22Rv1 (cell line): Measurements from ENCODE around the gene SRSF5.
A peak's percentile ranks its signal among the peaks of the same experiment; 100 is the strongest.

Experiments
- H3K27ac ChIP-seq: fragments of 450-650 bp; 2 replicates; pipeline ENCODE4 v1.5.1; 2017
- ZFX ChIP-seq: fragments of 450-650 bp; IDR thresholded peaks from 2 replicates; pipeline ENCODE4 v1.6.1; 2017; ENCODE audit warnings: antibody characterized with exemption, borderline replicate concordance
- TF ChIP-seq, protein P1 (sequence below): fragments of 450-650 bp; IDR thresholded peaks from 2 replicates; pipeline ENCODE4 v1.5.1; 2017; ENCODE audit warnings: mild to moderate bottlenecking

Gene SRSF5

DNA sequence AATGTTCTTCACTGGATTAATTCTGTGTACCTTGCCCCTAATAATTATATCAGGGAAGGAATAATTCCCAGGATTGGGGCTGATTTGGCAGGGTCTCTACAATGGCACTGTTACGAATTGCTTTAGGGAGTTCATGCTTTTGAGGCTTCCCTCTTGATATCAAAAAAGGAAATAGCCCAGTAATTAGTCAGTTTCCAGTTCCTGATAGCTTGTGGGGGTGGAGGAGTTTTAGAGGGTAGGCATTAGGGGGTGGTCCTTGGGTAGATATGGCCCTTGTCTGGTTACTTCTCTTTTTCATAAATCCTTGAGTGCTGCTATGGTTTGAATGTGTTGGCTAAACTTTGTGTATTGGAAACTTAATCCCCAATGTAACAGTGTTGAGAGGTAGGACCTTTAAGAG is 6.1 kb upstream of the SRSF5 start:
- TF ChIP-seq, protein P1, sequence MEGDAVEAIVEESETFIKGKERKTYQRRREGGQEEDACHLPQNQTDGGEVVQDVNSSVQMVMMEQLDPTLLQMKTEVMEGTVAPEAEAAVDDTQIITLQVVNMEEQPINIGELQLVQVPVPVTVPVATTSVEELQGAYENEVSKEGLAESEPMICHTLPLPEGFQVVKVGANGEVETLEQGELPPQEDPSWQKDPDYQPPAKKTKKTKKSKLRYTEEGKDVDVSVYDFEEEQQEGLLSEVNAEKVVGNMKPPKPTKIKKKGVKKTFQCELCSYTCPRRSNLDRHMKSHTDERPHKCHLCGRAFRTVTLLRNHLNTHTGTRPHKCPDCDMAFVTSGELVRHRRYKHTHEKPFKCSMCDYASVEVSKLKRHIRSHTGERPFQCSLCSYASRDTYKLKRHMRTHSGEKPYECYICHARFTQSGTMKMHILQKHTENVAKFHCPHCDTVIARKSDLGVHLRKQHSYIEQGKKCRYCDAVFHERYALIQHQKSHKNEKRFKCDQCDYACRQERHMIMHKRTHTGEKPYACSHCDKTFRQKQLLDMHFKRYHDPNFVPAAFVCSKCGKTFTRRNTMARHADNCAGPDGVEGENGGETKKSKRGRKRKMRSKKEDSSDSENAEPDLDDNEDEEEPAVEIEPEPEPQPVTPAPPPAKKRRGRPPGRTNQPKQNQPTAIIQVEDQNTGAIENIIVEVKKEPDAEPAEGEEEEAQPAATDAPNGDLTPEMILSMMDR, result no peak
- TF ChIP-seq ZFX, result no peak

GRCh38 chr14:69763761-69764510 is 3.0 kb upstream of the SRSF5 start:
- TF ChIP-seq, protein P1, result no peak
- TF ChIP-seq ZFX, result no peak
- H3K27ac ChIP-seq, result no peak overlapping the region

More for the DNA sequence above, 6.1 kb upstream of the SRSF5 start:
- no peak overlapping the region for H3K27ac ChIP-seq

- peak overlapping the region; percentile 96 for H3K27ac ChIP-seq
- TF ChIP-seq ZFX, result no peak
- TF ChIP-seq, protein P1, result no peak
Observed at GRCh38 chr14:69767369-69767999, 542 bp downstream of the SRSF5 start.

GRCh38 chr14:69768873-69769272 is 1.9 kb downstream of the SRSF5 start:
- TF ChIP-seq ZFX, result no peak
- TF ChIP-seq, protein P1, result no peak
- H3K27ac ChIP-seq, result peak overlapping the region; percentile 96; the same call in 1 of the 2 replicates

DNA sequence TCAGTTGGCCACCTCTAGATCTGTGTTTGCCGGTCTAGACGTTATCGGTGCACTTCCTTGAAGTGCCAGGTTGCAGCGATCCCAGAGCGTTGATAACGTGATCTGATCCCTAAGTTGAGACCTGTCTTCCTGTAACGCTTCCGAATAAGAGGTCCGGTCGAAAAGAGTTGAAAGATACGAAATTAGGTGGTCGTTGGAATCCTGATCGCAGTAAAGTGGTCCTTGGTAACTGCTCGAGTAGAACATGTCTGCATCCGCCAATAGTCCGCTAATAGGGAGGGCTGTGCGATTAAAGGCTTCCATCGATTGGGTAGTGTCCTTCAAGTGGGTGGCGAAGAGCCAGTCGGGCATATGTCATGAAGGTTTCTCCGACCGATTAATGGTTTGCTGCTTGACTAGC is 2.7 kb downstream of the SRSF5 start:
- TF ChIP-seq, protein P1, result no peak
- TF ChIP-seq ZFX, result no peak
- no peak overlapping the region for H3K27ac ChIP-seq

GRCh38 chr14:69770559-69770958 is 3.6 kb downstream of the SRSF5 start:
- no peak for TF ChIP-seq ZFX
- TF ChIP-seq, protein P1, result no peak
- H3K27ac ChIP-seq, result no peak overlapping the region

GRCh38 chr14:69771136-69771535 is 4.2 kb downstream of the SRSF5 start:
- no peak overlapping the region for H3K27ac ChIP-seq
- no peak for TF ChIP-seq ZFX
- TF ChIP-seq, protein P1, result no peak
